ENCODE data around the gene CLSTN2. TPM values are rescaled to one million over a fixed set of nuclear protein-coding genes. Genes with fewer than 3 reads are reported as not detected.

The CLSTN2 gene
- total RNA-seq, 1 donor from 2014 or later, result not detected

- Mint-ChIP-seq H3K4me1 (no peaks in the 10 kb centered on the region), H3K36me3 (ENCODE audit: low read depth) (no peaks in the 10 kb centered on the region), H3K4me3 (no peak overlapping the region), H3K27me3 (peaks cover 8% of the 10 kb centered on the region), H3K9me3 (no peaks in the 10 kb centered on the region), H3K27ac (no peak overlapping the region)
- intact Hi-C loops (cut with micrococcal nuclease), result no loop called here
- ATAC-seq (ENCODE audit: low read depth), result no peak
- no peak for TF ChIP-seq CTCF (IDR thresholded peaks at IDR 0.05)
- DNase-seq, result no peak
- ChIA-PET POLR2A (no interaction called here), CTCF (no interaction called here)
These were observed 75.4 kb downstream of the CLSTN2 start for GRCh38 chr3:140010391-140010790.

GRCh38 chr3:140011086-140011485, 76.1 kb downstream of the CLSTN2 start:
- Mint-ChIP-seq H3K36me3 (ENCODE audit: low read depth) (no peaks in the 10 kb centered on the region), H3K9me3 (no peaks in the 10 kb centered on the region), H3K27ac (no peak overlapping the region), H3K4me3 (no peak overlapping the region), H3K27me3 (peaks cover 8% of the 10 kb centered on the region), H3K4me1 (no peaks in the 10 kb centered on the region)
- ChIA-PET POLR2A (no interaction called here), CTCF (no interaction called here)
- ATAC-seq (ENCODE audit: low read depth) (no peak), DNase-seq (no peak)
- intact Hi-C loops (cut with micrococcal nuclease), result no loop called here
- no peak for TF ChIP-seq CTCF (IDR thresholded peaks at IDR 0.05)

- H3K9me3 Mint-ChIP-seq, result no peaks in the 10 kb centered on the region
- no peak overlapping the region for H3K4me3 Mint-ChIP-seq
- ChIA-PET CTCF (no interaction called here), POLR2A (no interaction called here)
- peaks cover 8% of the 10 kb centered on the region for H3K27me3 Mint-ChIP-seq
- no peak overlapping the region for H3K27ac Mint-ChIP-seq
- ATAC-seq (ENCODE audit: low read depth), result no peak
- H3K4me1 Mint-ChIP-seq, result no peaks in the 10 kb centered on the region
- TF ChIP-seq CTCF (IDR thresholded peaks at IDR 0.05), result no peak
- intact Hi-C loops (cut with micrococcal nuclease), result no loop called here
- H3K36me3 Mint-ChIP-seq (ENCODE audit: low read depth), result no peaks in the 10 kb centered on the region
- no peak for DNase-seq
These were observed 76.8 kb downstream of the CLSTN2 start for GRCh38 chr3:140011611-140012277.

GRCh38 chr3:140013220-140013619, 78.2 kb downstream of the CLSTN2 start:
- ATAC-seq (ENCODE audit: low read depth), result no peak
- intact Hi-C loops (cut with micrococcal nuclease), result no loop called here
- H3K27ac Mint-ChIP-seq, result no peak overlapping the region
- no peak for TF ChIP-seq CTCF (IDR thresholded peaks at IDR 0.05)
- no peaks in the 10 kb centered on the region for H3K36me3 Mint-ChIP-seq (ENCODE audit: low read depth)
- H3K9me3 Mint-ChIP-seq, result no peaks in the 10 kb centered on the region
- ChIA-PET CTCF (no interaction called here), POLR2A (no interaction called here)
- H3K4me1 Mint-ChIP-seq, result no peaks in the 10 kb centered on the region
- H3K4me3 Mint-ChIP-seq, result no peak overlapping the region
- peaks cover 4% of the 10 kb centered on the region for H3K27me3 Mint-ChIP-seq
- DNase-seq, result no peak

GRCh38 chr3:140014831-140015495, 80.0 kb downstream of the CLSTN2 start:
- H3K27me3 Mint-ChIP-seq, result peaks cover 4% of the 10 kb centered on the region
- intact Hi-C loops (cut with micrococcal nuclease), result no loop called here
- ChIA-PET CTCF (no interaction called here), POLR2A (no interaction called here)
- no peak for DNase-seq
- H3K4me1 Mint-ChIP-seq, result no peaks in the 10 kb centered on the region
- no peak for ATAC-seq (ENCODE audit: low read depth)
- no peaks in the 10 kb centered on the region for H3K36me3 Mint-ChIP-seq (ENCODE audit: low read depth)
- H3K27ac Mint-ChIP-seq, result no peak overlapping the region
- TF ChIP-seq CTCF (IDR thresholded peaks at IDR 0.05), result no peak
- H3K4me3 Mint-ChIP-seq, result no peak overlapping the region
- H3K9me3 Mint-ChIP-seq, result no peaks in the 10 kb centered on the region

Data from activated B cell treated with CpG ODN at 0.5 μM for 24 hours (primary cell).